Bronchial epithelial cell (primary cell): ENCODE data around the gene PLAAT4. TPM values are rescaled to one million over a fixed set of nuclear protein-coding genes. Genes with fewer than 3 reads are reported as not detected.

Source experiments
- DNase-seq: peaks from one replicate; pipeline ENCODE4 v3.0.0-alpha.2; 2010; ENCODE audit warnings: low read depth
- FAIRE-seq: peaks from 2 replicates; lab custom pipeline; 2011; peaks lifted over from hg19 to GRCh38; lab: Jason Lieb, UNC
- H3K27me3 ChIP-seq: 2 replicates; pipeline ENCODE4 v1.5.1; 2011; ENCODE audit warnings: low read length; ENCODE audit not compliant: control insufficient read depth, insufficient read depth
- H3K36me3 ChIP-seq: 2 replicates; pipeline ENCODE4 v1.5.1; 2011; ENCODE audit warnings: low read length; ENCODE audit not compliant: control insufficient read depth, insufficient read depth
- H3K4me3 ChIP-seq: 2 replicates; pipeline ENCODE4 v1.5.1; 2011; ENCODE audit warnings: mild to moderate bottlenecking, low read depth, low read length, control low read depth
- total RNA-seq: library from RNA; depleted of rRNA; stranded (reverse); fragments of >200 nt; gene quantifications from 2 replicates; pipeline ENCODE4 v1.2.1, GENCODE V29; 2014
- TF ChIP-seq, protein P1 (sequence below): IDR thresholded peaks from 2 replicates; pipeline ENCODE4 v1.5.1; 2011; ENCODE audit warnings: mild to moderate bottlenecking, moderate library complexity, low read length, control low read depth, inconsistent platforms; ENCODE audit not compliant: insufficient read depth, severe bottlenecking

PLAAT4 gene
- total RNA-seq, 1 donor from 2014 or later: 0.79 TPM

DNA sequence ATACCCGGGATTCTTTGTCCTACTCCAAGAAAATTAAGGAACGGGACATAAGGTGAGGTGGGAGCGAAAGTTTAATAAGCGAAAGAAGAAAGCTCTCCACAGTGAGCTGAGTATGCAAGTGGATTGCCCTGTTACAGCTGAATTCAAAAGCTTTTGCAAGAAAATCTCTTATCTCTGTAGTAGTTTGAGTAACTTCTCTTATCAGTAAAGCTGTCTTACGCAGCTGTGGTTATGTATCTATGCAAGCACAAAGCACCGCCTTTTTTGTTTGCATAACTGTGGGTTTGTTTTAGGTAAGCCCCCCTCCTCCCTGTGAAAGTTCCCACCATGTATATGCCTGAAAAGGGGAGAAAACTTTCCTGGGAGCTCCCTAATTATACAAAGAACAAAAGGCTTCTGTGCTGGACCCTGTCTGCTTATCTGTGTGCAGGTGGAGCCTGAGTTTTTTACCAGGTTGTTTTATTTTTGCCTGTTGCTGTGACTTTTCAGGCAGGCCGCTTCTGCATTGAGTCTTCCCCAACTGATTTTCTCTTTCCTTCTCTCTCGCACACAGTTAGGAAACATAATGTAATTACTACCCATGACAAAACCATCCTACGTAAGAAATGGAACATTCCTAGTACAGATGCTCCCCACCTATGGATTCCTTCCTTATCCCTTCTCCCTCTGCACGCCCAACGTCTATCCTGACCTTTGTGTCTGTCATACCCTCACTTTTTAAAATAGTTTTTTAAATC lies 44.8 kb upstream of the PLAAT4 start:
- H3K27me3 ChIP-seq: peaks cover 19% of the 10 kb centered on the region
- DNase-seq (no peak), FAIRE-seq (no peak)
- no peak overlapping the region for H3K4me3 ChIP-seq
- TF ChIP-seq, protein P1, sequence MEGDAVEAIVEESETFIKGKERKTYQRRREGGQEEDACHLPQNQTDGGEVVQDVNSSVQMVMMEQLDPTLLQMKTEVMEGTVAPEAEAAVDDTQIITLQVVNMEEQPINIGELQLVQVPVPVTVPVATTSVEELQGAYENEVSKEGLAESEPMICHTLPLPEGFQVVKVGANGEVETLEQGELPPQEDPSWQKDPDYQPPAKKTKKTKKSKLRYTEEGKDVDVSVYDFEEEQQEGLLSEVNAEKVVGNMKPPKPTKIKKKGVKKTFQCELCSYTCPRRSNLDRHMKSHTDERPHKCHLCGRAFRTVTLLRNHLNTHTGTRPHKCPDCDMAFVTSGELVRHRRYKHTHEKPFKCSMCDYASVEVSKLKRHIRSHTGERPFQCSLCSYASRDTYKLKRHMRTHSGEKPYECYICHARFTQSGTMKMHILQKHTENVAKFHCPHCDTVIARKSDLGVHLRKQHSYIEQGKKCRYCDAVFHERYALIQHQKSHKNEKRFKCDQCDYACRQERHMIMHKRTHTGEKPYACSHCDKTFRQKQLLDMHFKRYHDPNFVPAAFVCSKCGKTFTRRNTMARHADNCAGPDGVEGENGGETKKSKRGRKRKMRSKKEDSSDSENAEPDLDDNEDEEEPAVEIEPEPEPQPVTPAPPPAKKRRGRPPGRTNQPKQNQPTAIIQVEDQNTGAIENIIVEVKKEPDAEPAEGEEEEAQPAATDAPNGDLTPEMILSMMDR: no peak
- no peaks in the 10 kb centered on the region for H3K36me3 ChIP-seq

DNA sequence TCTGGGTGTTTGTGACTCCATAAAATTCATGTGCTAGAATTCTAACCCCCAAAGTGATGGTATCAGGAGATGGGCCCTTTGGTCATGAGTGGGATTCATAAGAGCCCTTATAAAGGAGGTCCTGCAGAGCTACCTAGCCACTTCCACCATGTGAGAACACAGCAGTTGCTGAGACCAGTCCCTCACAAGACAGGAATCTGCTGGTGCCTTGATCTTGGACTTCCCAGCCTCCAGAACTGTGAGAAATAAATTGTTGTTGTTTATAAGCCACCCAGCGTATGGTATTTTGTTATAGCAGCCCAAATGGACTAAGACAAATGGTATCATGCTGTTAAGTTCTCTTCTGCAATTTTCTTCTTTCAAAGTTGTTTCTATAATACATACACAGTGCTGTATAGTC lies 44.2 kb upstream of the PLAAT4 start:
- DNase-seq (no peak), FAIRE-seq (no peak)
- H3K27me3 ChIP-seq: peaks cover 19% of the 10 kb centered on the region
- H3K4me3 ChIP-seq: no peak overlapping the region
- no peaks in the 10 kb centered on the region for H3K36me3 ChIP-seq
- TF ChIP-seq, protein P1: no peak

DNA sequence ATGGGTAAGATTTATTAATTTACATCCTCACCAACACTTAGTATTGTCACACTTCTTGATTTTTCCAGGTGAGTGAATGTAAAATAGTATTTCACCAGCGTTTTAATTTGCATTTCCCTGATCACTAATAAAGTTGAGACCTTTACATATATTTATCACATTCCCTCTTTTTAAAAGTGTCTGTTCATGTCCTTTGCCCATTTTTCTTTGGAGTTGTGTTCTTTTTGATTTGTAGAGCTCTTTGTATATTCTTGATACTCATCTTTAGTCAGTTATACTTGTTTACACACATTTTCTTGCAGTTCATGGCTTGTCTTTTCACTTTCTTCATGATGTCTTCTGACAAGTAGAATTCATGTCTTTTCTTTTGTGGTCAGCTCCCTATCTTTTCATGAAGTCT lies 43.5 kb upstream of the PLAAT4 start:
- no peak for DNase-seq
- no peak for FAIRE-seq
- peaks cover 19% of the 10 kb centered on the region for H3K27me3 ChIP-seq
- H3K36me3 ChIP-seq: no peaks in the 10 kb centered on the region
- TF ChIP-seq, protein P1: no peak
- H3K4me3 ChIP-seq: no peak overlapping the region

DNA sequence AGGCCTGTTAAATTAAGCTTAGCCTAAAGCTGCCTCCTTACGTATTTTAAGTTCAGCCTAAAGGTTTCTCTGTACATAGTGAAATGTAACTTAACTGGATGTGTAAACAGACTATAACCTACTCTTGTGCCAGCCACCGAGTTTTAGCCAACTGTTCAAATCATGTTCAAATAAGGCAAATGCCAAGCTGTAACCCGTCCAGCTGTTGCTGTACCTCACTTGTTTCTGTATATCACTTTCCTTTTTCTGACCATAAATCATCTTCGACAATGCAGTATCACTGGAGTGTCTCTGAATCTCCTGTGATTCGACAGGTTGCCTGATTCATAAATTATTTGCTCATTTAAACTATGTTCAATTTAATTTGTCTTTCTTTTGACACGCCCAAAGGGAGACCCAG lies 41.6 kb upstream of the PLAAT4 start:
- H3K27me3 ChIP-seq: peaks cover 17% of the 10 kb centered on the region
- H3K36me3 ChIP-seq: no peaks in the 10 kb centered on the region
- TF ChIP-seq, protein P1: no peak
- DNase-seq: no peak
- H3K4me3 ChIP-seq: no peak overlapping the region
- FAIRE-seq: no peak

DNA sequence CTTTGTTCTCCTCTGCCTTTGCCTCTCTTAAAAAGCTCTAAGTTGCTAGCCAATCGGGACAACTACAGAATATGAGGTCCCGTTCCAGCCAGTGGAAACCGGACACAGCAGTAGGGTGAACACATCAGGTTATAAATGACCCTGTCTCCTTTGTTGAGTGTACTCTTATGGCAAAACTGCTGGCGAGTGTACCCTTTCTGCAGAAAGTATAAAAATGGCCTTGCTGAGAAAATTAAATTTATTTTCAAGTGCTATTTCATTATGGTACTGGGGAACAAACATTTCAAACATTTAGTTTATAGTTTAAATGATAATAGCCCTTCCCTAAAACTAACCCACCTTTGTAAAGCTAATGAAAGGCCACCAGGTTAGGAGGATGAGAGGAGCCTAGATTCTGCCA lies 36.7 kb upstream of the PLAAT4 start:
- Histone ChIP-seq H3K4me3 (no peak overlapping the region), H3K27me3 (no peaks in the 10 kb centered on the region), H3K36me3 (no peaks in the 10 kb centered on the region)
- FAIRE-seq (no peak), DNase-seq (no peak)
- TF ChIP-seq, protein P1: no peak

DNA sequence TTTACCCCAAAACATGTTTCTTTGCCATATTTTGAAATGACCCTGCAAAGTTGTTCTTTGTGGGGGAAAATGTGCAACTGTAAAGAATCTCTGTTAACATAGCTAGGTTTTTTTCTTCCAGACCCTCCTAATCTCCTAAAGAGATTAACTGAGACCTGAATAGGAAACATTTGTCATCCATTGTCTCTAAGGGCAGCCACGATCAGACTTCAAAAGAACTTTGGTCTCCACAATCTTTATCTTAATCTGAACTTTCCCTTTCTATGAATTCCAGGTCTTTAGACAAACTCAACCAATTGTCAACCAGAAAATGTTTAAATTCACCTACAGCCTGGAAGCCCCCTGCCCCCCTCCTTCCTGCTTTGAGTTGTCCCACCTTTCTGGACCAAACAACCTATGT lies 35.4 kb upstream of the PLAAT4 start:
- Histone ChIP-seq H3K4me3 (no peak overlapping the region), H3K36me3 (no peaks in the 10 kb centered on the region), H3K27me3 (no peaks in the 10 kb centered on the region)
- TF ChIP-seq, protein P1: no peak
- DNase-seq (no peak), FAIRE-seq (no peak)
